ENCODE data around the gene NCAM1.
"Not testable (repeated sequence)": the region's sequence is repeated elsewhere in the genome, so short reads cannot be mapped to it uniquely, and the experiment has no call there.

Gene NCAM1

DNA sequence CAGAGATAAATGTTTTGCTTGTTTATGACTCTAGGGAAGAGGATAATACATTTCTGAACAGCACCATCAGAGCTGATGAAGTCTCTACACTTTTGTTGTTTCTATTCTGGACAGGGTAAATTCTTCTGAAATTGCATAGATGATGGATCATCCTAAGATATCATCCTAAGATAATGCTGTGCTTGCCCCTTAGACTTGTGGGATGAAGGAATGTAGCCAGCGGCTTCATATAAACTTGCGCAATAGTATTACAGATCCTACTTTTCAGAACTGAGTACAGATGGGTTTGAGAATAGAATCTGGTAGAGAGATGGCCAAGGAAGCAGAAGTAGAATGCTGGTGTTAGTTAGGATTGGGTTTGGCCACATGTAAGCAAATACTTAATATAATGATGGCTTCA lies 61.0 kb downstream of the NCAM1 start:
- no peak for DNase-seq

DNA sequence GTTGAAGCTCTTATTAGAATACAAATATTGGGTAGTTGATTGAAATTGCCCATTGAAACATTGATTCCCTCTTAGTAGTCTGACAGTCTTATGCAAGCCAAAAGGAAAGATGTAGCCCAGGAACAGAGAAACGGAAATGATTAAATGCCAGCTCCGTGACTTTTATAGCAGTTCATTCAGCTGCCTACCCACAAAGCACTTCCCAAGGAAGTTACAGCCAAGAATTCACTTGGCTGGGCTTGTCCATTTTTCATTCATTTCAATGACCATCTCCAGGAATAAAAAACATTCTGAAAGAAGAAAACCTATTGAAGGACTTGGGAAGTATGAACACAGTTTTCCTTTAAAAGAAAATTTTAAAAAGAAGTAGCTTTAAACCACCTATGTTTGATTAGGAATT lies 62.0 kb downstream of the NCAM1 start:
- no peak for DNase-seq

DNA sequence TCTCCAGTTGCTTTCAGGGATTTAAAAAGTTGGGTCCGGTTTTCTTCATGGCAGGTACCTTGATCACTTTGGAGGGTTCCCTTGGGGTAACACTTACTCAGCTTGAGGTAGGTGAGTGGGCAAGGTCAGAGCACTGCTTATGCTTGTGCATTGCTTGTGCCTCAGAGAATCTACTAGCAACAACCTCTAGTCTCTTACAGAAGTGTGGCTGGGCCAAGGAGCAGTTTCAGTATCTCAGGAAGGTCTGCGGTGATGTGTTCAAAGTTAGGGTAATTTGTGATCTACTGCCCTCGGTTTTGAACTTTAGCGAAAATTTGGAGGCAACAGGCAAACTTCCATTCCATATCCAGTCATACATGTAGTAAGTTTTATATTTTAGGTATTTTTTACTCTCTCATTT lies 62.8 kb downstream of the NCAM1 start:
- no peak for DNase-seq

DNA sequence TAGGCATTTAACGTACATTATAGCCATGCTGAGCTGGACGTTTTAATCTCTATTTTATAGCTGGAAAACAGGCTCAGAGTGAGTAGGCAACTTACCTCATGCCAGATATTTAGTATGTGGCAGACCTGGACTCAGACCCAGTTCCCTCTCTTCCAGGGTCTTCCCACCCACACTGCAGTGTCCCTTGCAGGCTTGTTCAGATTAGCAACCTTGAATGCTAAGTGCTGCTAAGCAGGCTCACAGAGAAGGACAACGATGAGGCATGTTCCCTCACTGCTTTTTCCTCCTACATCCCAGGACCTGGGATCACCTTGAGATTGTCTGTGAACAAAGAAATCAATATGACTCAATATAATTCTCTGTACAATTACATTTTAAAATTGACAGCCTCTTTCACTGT lies 65.6 kb downstream of the NCAM1 start:
- no peak for DNase-seq

DNA sequence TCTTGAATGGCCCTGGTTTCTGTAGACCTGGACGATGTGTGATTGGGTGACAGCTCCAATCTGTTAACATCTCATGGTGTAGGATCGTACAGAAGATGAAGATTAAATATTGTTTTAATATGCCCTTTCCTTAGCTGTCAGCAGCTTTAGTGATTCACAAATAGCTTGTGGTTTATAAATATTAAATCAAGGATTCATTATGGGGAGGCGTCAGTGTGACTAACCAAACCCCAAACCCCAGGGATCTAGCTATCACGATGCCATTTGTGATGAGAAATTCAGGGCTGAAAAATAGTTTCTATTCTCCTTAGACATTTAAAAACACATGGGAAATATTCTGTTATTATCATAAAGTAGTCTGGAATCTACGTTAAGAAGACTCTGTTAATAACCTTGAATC lies 73.4 kb downstream of the NCAM1 start:
- DNase-seq, result no peak

DNA sequence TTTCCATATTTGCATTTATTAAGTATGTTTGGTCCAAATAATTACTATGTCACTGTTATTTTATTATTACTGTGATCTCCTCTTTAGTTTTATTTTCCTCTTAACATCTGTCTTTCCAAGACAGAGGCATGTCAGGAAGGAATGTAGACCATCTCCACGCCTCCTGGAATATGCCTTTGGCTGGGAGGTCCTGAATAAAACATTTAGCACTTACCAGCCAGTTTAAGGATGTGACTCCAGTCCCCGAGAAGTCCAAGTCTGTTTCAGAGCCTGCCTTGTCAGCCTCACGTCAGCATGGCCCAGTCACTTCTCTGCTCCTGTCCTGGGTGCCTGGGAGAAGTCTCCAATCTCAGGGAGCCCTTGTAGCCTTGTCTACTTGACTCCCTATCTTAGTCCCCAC lies 74.5 kb downstream of the NCAM1 start:
- DNase-seq, result no peak

DNA sequence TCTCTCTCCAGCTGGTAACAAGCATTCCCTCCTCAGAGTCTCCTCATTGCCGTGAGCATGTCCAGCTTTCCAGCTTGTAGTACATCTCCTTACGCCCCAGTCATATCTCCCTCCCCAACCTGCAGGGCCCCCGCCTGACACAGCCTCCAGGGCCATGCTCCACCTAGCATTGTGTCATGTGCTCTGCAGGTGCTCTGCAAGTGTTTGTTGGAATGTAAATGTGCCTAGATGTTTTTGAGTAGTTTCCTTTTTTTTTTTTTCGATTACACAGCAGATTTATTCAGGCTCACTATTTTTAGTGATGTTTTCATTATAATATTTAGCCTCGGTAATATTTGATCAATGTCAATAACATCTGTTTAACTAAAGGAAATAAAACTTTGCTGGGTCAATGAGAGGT lies 82.5 kb downstream of the NCAM1 start:
- DNase-seq, result no peak

DNA sequence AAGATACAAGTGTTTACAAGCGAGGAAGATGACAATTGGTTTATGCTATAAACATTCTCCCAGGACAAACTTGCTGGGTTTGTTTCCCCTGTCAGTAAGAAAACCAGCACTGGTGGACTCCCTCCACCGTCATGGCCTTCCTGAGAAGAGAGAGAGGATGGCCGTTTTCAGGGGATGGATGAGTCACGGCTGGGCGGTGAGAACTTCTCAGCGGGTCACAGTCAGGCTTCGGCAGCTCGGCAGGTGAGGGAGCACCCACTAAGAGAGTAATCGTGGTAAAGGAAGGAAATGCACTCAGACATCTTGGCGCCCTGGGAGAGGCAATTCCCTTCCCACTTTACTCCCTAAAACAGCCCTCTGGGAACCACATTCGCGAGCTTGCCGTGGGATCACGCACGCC lies 83.9 kb downstream of the NCAM1 start:
- no peak for DNase-seq

DNA sequence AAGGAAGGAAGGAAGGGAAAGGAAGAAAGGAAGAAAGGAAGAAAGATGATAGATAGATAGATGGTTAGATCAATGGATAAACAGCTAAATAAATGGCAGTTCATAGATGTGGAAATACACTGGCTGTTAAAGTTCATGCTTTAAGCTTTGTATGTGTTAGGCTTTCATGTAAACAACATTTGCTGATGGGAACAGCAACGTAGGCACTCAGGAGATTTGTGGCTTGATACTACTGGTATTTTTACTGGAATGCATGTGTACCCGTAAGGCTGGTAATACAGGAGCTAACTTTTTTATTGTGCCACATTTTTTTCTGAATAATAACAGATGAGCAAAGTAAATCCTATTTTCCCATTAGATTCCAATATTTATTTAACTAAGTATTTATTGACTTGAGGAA lies 85.6 kb downstream of the NCAM1 start:
- DNase-seq, result no peak

DNA sequence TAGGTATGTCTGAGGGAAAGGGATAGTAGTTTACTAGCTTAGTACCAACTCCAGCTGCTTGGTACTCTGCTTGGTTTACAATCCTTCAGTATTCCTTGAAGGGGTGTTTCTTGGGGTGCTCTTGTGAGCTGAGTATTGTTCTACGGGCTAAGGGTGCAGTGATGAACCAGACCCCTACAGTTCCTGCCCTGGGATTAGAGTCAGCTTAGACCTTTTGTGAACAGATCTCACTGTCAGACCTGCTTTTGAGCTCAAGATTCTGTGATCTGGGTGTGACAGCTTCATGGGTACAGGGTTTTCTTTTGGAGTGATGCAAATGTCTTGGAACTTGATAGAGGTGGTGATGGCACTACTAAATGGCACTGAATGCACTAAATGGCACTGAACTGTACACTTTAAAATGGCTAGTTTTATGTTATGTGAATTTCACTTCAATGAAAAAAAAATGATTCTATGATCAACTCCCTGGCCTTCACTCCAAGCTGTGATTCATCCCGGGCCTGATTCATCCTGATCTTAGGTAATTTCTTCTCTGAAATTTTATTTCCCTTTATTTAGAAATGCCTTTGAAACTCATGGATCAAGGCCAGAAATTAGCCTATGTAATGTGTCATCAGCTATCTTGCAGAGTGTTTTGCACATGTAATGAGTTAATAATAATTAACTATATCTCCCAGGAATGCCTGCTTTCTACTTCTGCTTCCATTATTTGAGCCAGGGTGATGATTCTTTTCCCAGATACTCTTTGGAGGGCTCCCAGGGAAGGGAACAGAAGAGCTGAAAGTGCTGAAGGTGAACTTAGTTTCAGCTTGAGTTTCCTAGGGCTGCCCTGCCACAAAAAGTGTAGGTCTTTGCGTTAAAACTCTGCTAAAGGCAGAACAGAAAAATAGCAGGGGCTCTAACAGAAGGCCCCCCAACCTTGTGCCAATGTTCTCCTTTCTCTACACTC lies 87.9 kb downstream of the NCAM1 start:
- DNase-seq, result no peak

DNA sequence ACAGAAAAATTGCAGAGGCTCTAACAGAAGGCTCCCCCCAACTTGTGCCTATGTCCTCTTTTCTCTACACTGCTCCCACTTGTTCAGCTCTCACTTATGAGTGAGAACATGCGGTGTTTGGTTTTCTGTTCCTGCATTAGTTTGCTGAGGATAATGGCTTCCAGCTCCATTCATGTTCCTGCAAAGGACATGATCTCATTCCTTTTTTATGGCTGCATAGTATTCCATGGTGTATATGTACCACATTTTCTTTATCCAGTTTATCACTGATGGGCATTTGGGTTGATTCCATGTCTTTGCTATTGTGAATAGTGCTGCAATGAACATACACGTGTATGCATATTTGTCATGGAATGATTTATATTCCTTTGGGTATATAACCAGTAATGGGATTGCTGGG lies 91.8 kb downstream of the NCAM1 start:
- DNase-seq, result not testable (repeated sequence)

DNA sequence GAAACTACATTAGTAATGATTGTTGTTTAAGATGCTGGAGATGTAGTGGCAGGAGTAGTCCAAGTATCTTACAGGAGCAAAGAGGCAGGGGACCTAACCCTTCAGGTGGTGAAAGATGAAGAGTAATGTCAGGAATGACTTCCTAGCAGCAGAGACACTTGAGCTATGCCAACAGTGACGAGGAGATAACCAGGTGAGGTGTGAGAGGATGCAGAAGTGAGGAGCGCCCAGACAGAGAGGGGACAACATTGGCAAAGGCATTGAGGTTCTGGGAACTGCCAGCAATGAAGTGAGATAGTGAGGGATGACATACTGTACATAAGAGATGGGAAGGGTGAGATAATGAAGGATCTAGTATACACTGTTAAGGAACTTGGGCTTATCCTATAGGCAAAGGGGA lies 95.8 kb downstream of the NCAM1 start:
- no peak for DNase-seq

DNA sequence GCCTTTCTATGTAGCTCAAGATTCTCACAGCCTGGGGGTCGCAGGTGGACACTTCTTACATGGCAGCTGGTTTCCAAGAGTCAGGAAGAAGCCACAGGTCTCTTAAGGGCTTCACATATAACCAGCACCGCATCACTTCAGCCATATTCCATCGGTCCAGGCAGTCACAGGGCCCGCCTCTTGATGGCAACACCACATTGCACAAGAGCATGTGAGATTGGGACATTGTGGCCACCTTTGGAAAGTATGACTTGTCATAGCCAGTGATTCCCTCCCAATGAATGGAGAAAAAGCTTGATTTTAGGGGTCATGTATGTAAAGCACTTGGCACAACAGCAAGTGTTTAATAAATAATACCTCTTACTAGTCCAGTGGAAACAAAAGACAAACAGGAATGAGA lies 98.3 kb downstream of the NCAM1 start:
- DNase-seq, result peak; percentile 10 to 15

DNA sequence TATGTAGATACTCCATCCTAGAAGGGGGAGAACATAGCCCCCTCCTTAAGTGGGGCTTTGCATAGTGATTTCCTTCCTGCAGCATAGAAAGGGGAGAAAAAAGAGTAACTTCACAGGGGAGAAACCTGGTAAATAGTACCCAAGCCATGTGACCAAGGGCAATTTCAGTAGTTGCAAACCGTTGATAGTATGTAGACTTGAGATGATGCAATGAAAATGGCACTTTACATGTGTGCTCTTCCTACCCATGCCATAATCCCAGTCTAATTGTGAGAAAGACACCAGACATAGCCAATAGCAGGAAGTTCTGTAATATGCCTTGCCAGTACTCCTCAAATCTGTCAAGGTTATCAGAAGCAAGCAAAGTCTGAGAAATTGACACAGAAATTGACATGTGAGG lies 104.1 kb downstream of the NCAM1 start:
- no peak for DNase-seq

DNA sequence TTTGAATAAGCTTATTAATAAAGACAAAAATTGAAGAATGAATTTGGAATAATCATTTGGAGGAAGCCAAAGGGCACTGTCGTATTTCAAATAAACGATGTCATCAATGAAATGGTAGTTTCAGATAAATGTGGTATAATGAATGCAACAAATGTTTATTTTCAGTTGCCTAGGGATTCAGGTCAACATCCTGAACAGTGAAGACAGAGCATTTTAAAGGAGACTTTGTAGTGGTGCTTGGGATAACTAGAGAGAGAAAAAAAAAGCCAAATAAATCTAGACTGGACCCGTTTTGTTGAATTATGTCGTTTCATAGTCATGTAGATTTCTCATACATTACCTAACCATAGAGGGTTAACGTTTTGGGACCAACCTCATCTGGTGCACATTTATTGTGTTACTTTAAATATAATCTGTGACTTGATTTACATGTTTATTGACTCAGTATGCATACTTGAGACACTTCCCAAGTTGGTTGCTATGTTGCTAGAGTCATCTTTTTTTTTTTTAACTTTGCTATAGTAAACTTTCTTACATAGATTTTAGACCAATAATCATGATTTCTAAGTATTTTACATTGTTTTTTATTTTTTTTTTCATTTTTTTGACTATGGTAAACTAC lies 111.1 kb downstream of the NCAM1 start:
- DNase-seq, result no peak

DNA sequence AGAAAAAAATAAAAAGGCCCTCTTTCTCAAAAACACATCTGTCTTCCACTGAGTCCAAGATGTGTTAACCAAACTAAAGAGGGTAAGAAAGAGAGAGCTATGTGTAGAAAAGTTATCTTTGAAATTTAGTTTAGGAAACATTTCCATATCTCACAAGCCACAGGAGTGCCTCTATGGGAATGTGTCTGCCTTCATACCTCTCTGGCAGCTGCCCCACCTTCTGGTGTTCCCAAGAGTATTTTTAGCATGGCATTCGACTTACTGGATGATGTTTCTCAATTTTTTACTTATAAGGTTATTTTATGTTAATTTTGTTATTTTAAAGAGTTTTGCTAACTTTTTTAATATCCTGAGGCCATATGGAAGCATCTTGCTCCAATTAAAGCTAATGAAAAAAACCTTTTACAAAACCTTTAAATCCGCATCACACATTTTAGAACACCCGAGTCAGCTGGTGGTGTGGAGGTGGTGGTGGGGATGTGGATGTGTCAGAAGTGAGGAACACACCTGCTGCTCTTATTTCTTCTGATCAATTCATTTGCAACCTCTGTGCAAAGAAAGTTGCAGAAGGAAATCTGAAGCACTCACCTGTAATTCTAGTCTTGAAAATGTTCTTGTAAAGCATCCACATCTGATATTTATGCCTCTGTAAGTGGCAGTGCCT lies 112.2 kb downstream of the NCAM1 start:
- no peak for DNase-seq

DNA sequence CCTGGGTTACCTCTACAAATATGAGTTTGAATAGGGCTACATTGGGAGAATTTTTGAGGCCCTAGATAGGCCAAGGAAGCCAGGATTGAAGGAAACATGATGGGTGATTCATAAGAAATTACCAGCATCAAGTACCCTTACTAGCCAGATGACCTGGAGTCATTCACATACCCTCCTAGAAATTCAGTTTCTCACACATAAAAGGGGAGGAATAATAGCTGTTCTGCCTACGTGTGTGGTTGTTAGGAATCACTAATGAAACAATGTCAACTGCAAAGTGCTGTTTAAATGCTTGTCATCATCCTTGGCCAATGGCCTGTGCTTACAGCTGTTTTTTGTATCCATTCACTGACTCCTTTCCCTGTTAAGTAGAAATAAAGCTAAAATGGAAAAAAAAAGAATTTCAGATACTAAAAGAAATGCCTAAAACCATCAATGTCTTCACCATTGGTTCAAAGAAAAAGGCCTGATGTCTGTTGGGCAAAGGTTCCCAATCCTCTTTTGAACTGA lies 114.4 kb downstream of the NCAM1 start:
- no peak for DNase-seq

DNA sequence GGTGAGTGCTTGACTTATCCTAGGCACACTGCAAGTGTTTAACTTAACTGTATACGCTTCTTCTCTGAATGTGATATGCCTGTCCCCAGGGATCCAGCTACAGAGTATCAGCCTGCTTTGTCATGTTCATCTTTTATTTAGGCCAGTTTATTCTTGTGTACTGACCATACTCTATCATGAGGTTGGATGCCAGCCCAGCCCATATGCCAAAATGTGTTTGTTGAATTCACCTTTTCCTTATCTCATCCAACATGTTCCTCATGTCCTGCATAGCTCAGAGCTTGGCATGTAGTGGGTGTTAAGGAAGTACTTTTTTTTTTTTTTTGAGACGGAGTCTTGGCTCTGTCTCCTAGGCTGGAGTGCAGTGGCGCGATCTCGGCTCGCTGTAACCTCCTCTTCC lies 116.2 kb downstream of the NCAM1 start:
- DNase-seq, result no peak

DNA sequence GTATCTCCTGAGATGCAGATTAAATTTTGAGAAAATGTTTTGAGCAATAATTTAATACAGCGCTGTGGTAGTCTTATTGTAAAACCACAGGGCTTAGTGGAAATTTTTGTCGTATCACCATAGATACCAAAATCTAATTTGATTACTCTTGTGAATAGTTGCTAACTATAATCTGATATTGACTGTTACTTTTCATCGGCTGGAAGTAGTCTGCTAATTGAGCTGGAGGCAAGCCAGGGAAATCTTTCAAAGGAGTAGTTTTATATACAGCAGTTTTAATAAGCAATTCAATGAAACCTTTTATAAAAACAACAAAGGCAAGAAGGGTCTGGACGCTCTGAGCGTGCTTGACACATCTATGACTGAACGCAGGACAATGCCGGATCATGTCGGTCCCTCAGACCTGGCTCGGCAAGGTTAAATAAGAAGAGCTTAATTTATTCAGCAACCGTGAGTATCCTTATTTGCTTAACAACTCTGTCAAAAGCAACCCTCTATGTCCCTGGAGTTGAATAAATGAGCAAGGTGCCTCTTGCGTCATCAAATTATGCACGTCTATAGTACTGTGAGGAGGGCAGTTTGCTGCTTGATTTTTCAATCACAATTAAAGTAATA lies 121.2 kb downstream of the NCAM1 start:
- DNase-seq, result no peak

DNA sequence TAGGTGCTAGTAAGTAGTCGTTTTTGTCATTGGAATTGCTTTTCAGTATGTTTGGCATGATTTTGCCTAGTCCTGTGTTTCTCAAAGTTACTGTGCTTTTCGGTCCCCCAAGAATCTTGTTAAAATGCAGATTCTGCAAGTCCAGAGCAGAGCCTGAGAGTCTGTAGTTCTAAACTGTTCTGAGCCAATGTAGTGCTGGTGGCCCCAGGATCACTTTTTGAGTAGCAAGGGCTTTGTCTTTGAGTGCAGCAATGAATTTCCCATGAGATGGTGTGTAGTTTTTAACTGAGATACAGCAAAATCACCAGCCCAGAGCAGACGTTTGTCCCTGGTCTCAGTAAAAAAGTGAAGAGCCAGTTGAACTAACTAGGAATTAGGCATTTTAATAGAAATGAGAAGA lies 122.4 kb downstream of the NCAM1 start:
- no peak for DNase-seq

DNA sequence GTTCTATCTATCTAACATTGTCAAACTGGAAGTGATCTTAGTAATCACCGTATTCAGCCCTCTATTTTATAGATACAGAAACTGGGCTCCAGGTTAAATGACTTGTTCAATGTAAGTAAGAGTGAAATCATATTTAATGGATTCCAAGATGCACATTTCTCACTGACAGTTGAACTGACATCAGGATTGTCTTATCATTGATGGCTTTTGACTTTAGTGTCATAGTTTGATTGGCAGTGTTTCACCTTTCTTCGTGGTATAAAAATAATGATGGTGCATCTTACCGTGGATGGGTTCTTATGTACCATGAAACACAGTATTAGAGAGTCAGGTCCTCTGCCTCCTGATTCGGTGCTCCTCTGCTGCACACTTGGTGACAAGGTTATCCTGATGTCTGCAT lies 123.1 kb downstream of the NCAM1 start:
- DNase-seq, result no peak

DNA sequence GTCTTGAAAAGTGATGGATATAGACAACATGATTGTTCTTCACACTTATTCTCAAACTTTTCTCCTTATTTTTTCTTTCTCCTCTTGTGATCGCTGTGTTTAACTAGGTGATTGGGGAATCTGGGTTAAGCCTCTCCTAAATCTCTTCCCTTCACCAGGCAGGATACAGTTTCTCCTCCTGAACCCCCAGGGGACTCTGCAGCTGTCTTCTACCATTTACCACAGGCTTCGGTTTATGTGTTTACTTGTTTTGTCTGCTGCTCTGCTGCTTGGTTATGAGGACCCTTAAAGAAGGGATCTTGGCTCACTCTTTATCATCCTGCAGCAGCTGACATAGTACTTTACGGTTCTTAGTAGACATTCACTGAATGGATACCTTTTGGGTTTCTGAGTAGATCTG lies 124.2 kb downstream of the NCAM1 start:
- no peak for DNase-seq

DNA sequence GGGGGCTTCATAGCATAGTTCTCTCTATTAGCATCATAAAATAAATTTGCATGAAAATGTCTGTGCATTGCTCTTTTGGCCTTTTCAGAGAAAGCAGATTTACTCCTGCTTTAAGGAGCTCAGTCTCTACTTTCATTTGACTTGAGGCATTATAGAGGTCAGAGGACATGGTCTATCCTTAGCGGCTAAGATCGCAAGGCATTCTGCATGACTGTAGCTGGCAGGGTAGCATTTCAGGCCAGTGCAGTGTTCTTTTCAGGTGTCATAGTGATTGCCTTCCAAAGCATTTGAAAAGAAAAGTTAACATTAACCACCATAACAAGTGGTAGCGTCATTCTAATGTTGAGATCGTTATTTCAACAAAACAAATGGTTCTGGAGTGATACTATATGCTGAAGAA lies 126.5 kb downstream of the NCAM1 start:
- no peak for DNase-seq
